NT2/D1 (cell line): ENCODE measurements around the gene HGFAC.

Experiments
- DNase-seq: peaks from one replicate; pipeline ENCODE4 v3.0.0-alpha.2; 2011; ENCODE audit warnings: low read depth, low spot score
- H3K27me3 ChIP-seq: 2 replicates; pipeline ENCODE4 v1.6.0; 2011; ENCODE audit warnings: mild to moderate bottlenecking; ENCODE audit not compliant: insufficient read length, insufficient read depth
- H3K36me3 ChIP-seq: 2 replicates; pipeline ENCODE4 v1.6.1; 2011; ENCODE audit warnings: mild to moderate bottlenecking, low read length, mixed read lengths; ENCODE audit not compliant: insufficient read depth, insufficient read length
- H3K4me1 ChIP-seq: 2 replicates; pipeline ENCODE4 v1.5.1; 2011; ENCODE audit not compliant: insufficient read depth, insufficient read length
- H3K4me3 ChIP-seq: 2 replicates; pipeline ENCODE4 v1.5.1; 2011; ENCODE audit warnings: low read depth; ENCODE audit not compliant: insufficient read length
- H3K9ac ChIP-seq: 2 replicates; pipeline ENCODE4 v1.6.0; 2011; ENCODE audit warnings: low read depth; ENCODE audit not compliant: insufficient read length
- H3K9me3 ChIP-seq: 2 replicates; pipeline ENCODE4 v1.5.1; 2011; ENCODE audit warnings: mild to moderate bottlenecking, low read length; ENCODE audit not compliant: insufficient read depth
- SUZ12 ChIP-seq: IDR thresholded peaks from 2 replicates; pipeline ENCODE4 v1.6.1; 2011; ENCODE audit not compliant: insufficient read length, insufficient read depth; ENCODE audit errors: extremely low read depth
- YY1 ChIP-seq: IDR thresholded peaks from 2 replicates; pipeline ENCODE4 v1.6.1; 2011; ENCODE audit not compliant: insufficient read length, insufficient read depth
- ZNF274 ChIP-seq: IDR thresholded peaks from 2 replicates; pipeline ENCODE4 v1.6.1; 2011; ENCODE audit warnings: mild to moderate bottlenecking, low read depth, low read length

Gene HGFAC

GRCh38 chr4:3471098-3471760 lies 29.5 kb downstream of the HGFAC start:
- Histone ChIP-seq H3K4me1 (peaks cover 16% of the 10 kb centered on the region), H3K4me3 (no peak overlapping the region), H3K9me3 (no peaks in the 10 kb centered on the region), H3K27me3 (peaks cover 91% of the 10 kb centered on the region), H3K36me3 (no peaks in the 10 kb centered on the region), H3K9ac (no peak overlapping the region)
- TF ChIP-seq SUZ12 (no peak), YY1 (no peak), ZNF274 (no peak)
- no peak for DNase-seq

GRCh38 chr4:3471886-3472285 lies 30.1 kb downstream of the HGFAC start:
- H3K4me3 ChIP-seq = no peak overlapping the region
- peaks cover 15% of the 10 kb centered on the region for H3K4me1 ChIP-seq
- H3K9me3 ChIP-seq = no peaks in the 10 kb centered on the region
- no peaks in the 10 kb centered on the region for H3K36me3 ChIP-seq
- peaks cover 91% of the 10 kb centered on the region for H3K27me3 ChIP-seq
- no peak for DNase-seq
- no peak overlapping the region for H3K9ac ChIP-seq
- TF ChIP-seq ZNF274 = no peak
- no peak for TF ChIP-seq YY1
- no peak for TF ChIP-seq SUZ12

GRCh38 chr4:3472411-3473141 lies 30.8 kb downstream of the HGFAC start:
- no peak for DNase-seq
- TF ChIP-seq SUZ12 = no peak
- TF ChIP-seq YY1 = no peak
- no peak for TF ChIP-seq ZNF274
- peaks cover 21% of the 10 kb centered on the region for H3K4me1 ChIP-seq
- H3K27me3 ChIP-seq = peaks cover 97% of the 10 kb centered on the region
- no peak overlapping the region for H3K9ac ChIP-seq
- no peaks in the 10 kb centered on the region for H3K36me3 ChIP-seq
- no peaks in the 10 kb centered on the region for H3K9me3 ChIP-seq
- H3K4me3 ChIP-seq = no peak overlapping the region

- TF ChIP-seq YY1 = no peak
- Histone ChIP-seq H3K27me3 (peaks cover 98% of the 10 kb centered on the region), H3K4me1 (peaks cover 24% of the 10 kb centered on the region), H3K36me3 (no peaks in the 10 kb centered on the region), H3K9me3 (no peaks in the 10 kb centered on the region), H3K4me3 (no peak overlapping the region), H3K9ac (no peak overlapping the region)
- no peak for DNase-seq
These were observed 31.6 kb downstream of the HGFAC start for GRCh38 chr4:3473181-3473950.

- TF ChIP-seq ZNF274 = no peak
- TF ChIP-seq YY1 = no peak
- no peak for TF ChIP-seq SUZ12
- peaks cover 31% of the 10 kb centered on the region for H3K4me1 ChIP-seq
- no peak for DNase-seq
- peaks cover 98% of the 10 kb centered on the region for H3K27me3 ChIP-seq
- H3K9ac ChIP-seq = no peak overlapping the region
- no peaks in the 10 kb centered on the region for H3K9me3 ChIP-seq
- no peak overlapping the region for H3K4me3 ChIP-seq
- H3K36me3 ChIP-seq = no peaks in the 10 kb centered on the region
These were observed 32.4 kb downstream of the HGFAC start for GRCh38 chr4:3473996-3474765.

GRCh38 chr4:3475041-3475712 lies 33.4 kb downstream of the HGFAC start:
- TF ChIP-seq ZNF274 (no peak), YY1 (no peak), SUZ12 (no peak)
- DNase-seq = no peak
- no peaks in the 10 kb centered on the region for H3K36me3 ChIP-seq
- peak overlapping the region; percentile 42 for H3K9ac ChIP-seq
- no peak overlapping the region for H3K4me3 ChIP-seq
- peaks cover 93% of the 10 kb centered on the region for H3K27me3 ChIP-seq
- H3K9me3 ChIP-seq = no peaks in the 10 kb centered on the region
- H3K4me1 ChIP-seq = peaks cover 38% of the 10 kb centered on the region
